Gastroesophageal sphincter (tissue), 3 donors: ENCODE results near the gene PLD5.
A peak's percentile ranks its signal among the peaks of the same experiment; 100 is the strongest.

Experiments used
- EP300 ChIP-seq: sonication (generic); formaldehyde crosslinking; IDR thresholded peaks from one replicate; pipeline ENCODE4 v1.6.1; 2017; ENCODE audit warnings: antibody characterized with exemption, mild to moderate bottlenecking
- POLR2A ChIP-seq, 2 donors: fragments of 450-650 bp; IDR thresholded peaks; one replicate each; pipeline ENCODE4 v1.6.1; 2017; ENCODE audit warnings: antibody characterized with exemption in 2 of 2, mild to moderate bottlenecking in 2 of 2, moderate library complexity in 1 of 2
- POLR2AphosphoS5 ChIP-seq: sonication (generic); formaldehyde crosslinking; IDR thresholded peaks from one replicate; pipeline ENCODE4 v1.6.1; 2017; ENCODE audit warnings: antibody characterized with exemption
- TF ChIP-seq, protein P1 (sequence below), 4 experiments: fragments of 200-600 bp in 2 of 4; fragments of 450-650 bp in 2 of 4; sonication (generic) in 1 of 4; IDR thresholded peaks; one replicate each; pipeline ENCODE4 v1.5.1; 2017 to 2019; ENCODE audit warnings: antibody characterized with exemption in 4 of 4, mild to moderate bottlenecking in 2 of 4, moderate library complexity in 2 of 4

DNA sequence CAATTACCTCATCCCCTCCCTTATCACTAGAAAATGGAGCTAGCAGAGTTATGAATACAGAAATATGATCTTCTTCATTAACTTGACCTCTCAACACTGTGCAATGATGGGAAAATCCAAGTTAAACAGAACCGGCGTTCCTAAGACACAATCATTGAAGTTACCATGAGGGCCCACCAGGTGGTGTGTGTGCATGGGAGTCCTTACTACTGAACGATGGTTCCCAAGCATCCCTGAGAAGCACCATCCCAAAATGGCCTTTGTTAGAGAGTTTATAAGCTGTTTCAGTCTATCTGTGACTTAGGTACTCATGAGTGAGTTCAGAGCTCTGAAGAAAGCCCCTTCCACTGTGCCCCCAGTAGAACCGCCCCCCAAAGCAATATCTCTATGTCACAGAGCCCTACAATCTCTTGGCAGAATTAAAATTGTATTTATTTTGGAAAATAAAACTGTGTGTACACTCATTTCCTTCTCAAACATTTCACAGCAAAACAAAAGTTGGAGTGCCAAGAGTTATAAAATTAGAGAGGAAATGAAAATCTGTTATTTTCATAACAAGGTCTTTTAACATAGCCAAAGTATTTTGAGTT is 56.8 kb downstream of the PLD5 start:
- TF ChIP-seq, protein P1, sequence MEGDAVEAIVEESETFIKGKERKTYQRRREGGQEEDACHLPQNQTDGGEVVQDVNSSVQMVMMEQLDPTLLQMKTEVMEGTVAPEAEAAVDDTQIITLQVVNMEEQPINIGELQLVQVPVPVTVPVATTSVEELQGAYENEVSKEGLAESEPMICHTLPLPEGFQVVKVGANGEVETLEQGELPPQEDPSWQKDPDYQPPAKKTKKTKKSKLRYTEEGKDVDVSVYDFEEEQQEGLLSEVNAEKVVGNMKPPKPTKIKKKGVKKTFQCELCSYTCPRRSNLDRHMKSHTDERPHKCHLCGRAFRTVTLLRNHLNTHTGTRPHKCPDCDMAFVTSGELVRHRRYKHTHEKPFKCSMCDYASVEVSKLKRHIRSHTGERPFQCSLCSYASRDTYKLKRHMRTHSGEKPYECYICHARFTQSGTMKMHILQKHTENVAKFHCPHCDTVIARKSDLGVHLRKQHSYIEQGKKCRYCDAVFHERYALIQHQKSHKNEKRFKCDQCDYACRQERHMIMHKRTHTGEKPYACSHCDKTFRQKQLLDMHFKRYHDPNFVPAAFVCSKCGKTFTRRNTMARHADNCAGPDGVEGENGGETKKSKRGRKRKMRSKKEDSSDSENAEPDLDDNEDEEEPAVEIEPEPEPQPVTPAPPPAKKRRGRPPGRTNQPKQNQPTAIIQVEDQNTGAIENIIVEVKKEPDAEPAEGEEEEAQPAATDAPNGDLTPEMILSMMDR (IDR thresholded peaks at IDR 0.05), result peak in 3 of 4 experiments; percentile 42 to 54 (median 49)
- TF ChIP-seq POLR2A (IDR thresholded peaks at IDR 0.05) (no peak), EP300 (no peak), POLR2AphosphoS5 (no peak)
